Thyroid gland (tissue), 4 donors: ENCODE results near the gene BAK1.

Source experiments
- CTCF ChIP-seq, 6 experiments: fragments of 200-600 bp in 3 of 6; fragments of 450-650 bp in 3 of 6; sonication (generic) in 3 of 6; IDR thresholded peaks; one replicate each; pipeline ENCODE4 v1.5.1; 2016 to 2019; ENCODE audit warnings: antibody characterized with exemption in 6 of 6, mild to moderate bottlenecking in 2 of 6, inconsistent platforms in 1 of 6, moderate library complexity in 1 of 6
- POLR2A ChIP-seq, 2 donors: fragments of 450-650 bp; IDR thresholded peaks; one replicate each; pipeline ENCODE4 v1.6.1; 2017; ENCODE audit warnings: antibody characterized with exemption in 2 of 2, mild to moderate bottlenecking in 2 of 2, moderate library complexity in 1 of 2

GRCh38 chr6:33578164-33578563 lies 1.9 kb downstream of the BAK1 start:
- no peak for TF ChIP-seq CTCF (IDR thresholded peaks at IDR 0.05)
- TF ChIP-seq POLR2A (IDR thresholded peaks at IDR 0.05): no peak
